OCI-M1 (cell line): Measurements from ENCODE around the gene PAFAH2.

Source experiments
- DNase-seq: peaks from one replicate; lab custom pipeline; 2025; lab: John Stamatoyannopoulos, UW

Gene PAFAH2

GRCh38 chr1:25929016-25929415 is 68.8 kb downstream of the PAFAH2 start:
- no peak for DNase-seq

DNA sequence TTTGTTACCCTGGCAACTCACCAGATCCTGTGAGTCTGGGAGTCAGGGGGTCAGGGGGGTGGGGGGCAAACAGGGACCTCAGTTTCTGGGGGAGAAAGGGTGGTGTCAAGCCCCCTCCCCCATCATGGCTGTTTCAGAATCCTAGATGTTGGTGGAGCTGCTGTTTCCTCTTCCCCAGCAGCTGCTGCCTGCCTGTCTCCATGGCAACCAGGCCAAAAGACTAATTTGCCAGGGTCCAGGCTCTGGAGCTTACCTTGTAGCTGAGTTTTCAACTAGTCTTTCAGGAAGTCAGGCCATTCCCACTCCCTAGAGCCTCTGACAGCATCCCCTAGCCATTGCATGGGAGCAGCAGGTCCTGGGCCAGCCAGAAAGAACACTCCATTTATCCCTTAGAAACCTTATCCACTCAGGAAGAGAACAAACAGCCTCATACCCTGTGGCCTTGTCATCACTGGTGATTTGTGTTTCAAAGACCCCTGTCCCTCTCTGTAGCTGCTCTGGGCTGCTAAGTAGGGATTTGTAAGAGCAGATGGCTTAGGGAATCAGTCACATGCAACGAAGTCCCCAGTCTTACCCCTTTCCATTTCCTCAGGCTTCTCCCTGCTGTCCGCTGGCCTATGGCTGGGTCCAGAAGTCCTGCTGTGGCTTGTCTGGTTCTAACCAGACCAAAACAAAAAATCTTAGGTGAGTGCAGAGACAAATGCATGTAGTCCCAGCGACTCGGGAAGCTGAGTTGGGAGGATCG is 70.2 kb downstream of the PAFAH2 start:
- DNase-seq = no peak

DNA sequence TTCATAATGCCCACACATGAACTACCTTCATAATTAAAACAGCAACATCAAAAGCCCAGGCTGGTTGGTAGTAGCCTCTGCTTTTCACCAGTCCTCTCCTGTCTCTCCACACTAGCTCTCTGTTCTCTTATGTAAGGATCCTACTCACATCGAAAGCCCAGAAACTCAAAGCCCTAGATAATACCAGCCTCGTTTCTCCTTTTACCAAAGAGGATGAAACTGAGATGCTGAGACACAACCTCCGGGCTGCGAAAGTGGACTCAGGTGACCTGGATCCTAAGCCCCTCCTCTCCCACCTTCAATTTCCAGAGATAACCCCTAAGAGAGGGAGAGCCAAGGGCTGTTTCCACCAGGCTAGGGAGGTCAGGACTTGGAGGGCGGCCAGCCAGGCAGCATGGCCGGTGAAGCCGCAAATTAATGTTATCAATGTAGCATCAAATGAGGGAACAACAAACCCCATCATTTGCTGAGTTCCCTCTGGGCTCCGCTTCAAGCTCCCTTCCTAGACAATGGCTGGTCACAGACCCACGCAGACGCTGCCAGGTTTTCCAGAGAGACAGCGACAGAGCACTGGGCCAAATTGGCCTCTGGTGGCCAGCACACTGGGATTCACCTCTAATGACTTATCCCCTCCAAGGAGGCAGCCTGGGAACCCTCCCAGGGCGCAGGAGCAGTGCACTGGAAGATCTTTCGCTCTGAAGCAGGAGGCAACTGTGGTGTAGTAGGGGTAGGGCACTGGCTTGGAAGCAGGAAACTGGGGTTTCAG is 70.9 kb downstream of the PAFAH2 start:
- no peak for DNase-seq

DNA sequence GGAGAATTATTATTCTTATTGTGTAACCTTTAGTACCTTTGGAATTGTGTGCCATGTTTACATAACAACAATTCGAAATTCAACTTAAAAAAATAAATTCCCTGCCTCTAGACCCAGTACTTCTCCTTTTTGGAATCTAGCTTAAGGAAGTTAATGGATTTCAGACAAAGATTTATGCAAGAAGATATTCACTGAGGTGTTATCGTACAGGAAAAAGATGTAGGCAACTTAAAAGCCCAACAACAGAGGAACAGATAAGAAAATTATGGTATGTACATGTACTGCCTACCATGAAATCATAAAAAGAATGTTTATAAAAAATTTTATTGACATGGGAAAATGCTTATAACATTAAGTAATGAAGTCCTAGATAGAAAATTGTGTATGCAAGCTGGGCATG is 73.4 kb downstream of the PAFAH2 start:
- peak; percentile 34 for DNase-seq

DNA sequence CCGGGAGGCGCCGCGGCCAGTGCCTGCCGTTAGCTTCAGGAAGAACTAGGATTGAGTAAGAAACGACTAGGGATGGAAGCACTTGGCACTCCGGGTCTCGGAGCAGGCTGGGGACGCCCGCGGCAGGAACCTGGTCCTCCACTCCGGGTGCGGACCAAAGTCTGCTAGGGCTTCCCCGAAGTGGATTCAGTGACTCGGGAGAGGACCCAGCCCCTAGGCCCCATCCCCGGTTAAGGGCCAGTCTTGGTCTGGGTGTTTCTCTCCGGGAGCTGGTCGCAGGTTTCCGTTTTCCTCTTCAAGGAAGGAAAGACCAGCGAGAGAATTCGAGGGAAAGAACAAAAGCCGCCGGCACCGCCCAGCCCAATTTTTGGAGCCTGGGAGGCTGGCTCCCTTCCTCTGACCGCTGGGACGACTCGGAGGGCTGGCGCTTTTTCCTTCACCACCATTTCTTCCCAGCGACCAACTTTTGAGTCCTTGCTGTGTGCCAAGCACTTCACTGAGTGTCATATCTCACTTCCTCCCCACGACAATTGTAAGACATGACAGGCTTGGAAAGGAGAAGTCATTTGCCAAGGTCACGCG is 74.8 kb downstream of the PAFAH2 start:
- DNase-seq = peak; percentile 55

GRCh38 chr1:25922056-25922970 is 75.5 kb downstream of the PAFAH2 start:
- no peak for DNase-seq

DNA sequence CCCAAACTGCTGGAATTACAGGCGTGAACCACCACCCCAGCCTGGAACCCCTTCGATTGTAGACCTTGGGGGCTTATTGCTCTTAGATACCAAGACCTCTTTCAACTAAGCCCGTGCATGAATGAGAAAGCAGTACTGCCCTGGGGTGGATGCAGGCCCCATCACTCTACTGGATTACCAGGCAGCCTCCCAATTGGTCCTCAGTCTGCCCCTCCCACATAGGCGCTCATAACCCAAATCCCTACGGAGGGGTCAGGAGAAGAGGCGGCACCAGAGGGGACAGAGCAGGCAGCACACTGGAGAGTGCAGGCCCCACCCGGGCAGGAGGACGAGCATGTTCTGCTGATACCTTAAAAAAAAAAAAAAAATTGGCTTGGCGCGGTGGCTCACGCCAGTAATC is 79.2 kb downstream of the PAFAH2 start:
- no peak for DNase-seq

GRCh38 chr1:25917996-25918395 is 79.9 kb downstream of the PAFAH2 start:
- DNase-seq = peak; percentile 22

DNA sequence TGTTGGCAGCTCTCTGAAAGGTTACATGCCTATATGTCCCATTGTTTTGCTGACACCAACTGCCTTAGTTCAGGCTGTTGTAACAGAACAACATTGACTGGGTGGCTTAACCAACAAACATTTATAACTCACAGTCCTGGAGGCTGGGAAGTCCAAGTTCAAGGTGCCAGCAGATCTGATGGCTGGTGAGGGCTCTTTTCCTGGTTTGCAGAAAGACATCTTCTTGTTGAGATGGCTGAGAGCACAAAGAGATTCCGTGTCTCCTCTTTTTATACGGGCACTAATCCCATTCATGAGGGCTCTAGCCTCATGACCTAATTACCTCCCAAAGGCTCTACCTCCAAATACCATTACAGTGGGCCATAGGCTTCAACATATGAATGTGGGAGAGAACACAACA is 81.4 kb downstream of the PAFAH2 start:
- no peak for DNase-seq

DNA sequence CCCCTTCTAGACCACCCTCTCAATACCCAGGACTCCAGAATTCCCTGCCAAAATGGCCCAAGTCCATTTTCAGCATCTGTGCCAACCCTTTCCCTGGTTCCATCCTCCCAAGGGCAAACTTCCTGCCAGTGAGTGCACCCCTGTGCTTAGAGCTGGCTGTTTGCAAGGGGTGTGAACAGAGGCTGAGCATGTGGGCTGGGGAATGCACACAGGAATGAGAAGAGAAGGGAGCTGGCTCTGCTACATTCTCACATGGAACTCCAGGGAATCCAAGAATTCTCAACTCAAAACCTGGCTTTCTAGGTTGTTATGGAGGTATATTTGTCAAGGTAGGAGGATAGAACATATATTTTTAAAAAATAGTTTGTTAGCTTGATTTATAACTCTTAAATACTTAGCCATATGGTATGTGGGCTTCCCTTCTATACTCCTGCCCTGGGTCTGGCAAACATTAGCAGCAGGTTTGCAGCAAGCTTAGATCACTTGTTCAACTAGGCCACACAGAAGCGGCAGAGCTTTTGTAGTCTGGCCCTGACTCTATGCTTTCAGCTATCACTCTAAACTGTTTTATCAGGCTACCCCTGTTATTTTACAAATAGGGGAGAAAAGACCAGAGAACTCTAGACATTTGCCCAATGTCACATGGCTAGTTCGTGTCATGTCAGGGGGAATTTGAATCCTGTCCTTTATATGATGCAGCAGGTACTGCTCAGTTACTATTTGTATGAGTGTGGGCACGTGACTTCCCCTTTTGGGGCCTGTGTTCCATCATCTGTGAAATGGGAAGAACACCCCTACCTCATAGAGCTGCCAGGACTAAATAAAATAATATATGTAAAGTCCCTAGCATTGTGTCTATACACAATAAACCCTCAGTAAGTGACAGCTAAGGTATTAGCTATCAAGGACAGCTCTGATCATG is 83.5 kb downstream of the PAFAH2 start:
- no peak for DNase-seq

DNA sequence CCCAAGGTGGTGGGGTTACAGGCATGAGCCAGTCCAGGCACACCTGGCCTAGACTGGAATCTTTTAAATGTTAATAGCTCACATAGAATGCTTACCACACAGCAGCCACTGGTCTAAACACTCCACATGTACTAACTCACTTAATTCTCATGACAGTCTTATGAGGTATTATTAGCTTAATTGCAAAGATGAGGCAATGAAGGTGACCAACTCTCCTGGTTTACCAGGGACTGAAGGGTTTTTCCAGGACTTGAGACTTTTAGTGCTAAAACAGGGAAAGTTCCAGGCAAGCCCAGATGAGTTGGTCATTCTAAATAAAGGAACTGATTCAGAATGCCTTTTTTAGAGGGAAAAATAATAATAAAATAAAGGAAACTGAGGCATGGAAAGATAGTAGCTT is 84.7 kb downstream of the PAFAH2 start:
- DNase-seq = no peak

- no peak for DNase-seq
These were observed 85.6 kb downstream of the PAFAH2 start for GRCh38 chr1:25912076-25912831.

GRCh38 chr1:25911162-25911561 is 86.7 kb downstream of the PAFAH2 start:
- DNase-seq = no peak
